Thyroid gland (tissue), 4 donors: ENCODE measurements around the gene PATJ.

Experiments used
- CTCF ChIP-seq, 6 experiments: fragments of 200-600 bp in 3 of 6; fragments of 450-650 bp in 3 of 6; sonication (generic) in 3 of 6; IDR thresholded peaks; one replicate each; pipeline ENCODE4 v1.5.1; 2016 to 2019; ENCODE audit warnings: antibody characterized with exemption in 6 of 6, mild to moderate bottlenecking in 2 of 6, inconsistent platforms in 1 of 6, moderate library complexity in 1 of 6
- POLR2A ChIP-seq, 2 donors: fragments of 450-650 bp; IDR thresholded peaks; one replicate each; pipeline ENCODE4 v1.6.1; 2017; ENCODE audit warnings: antibody characterized with exemption in 2 of 2, mild to moderate bottlenecking in 2 of 2, moderate library complexity in 1 of 2

GRCh38 chr1:61968869-61969268 is 226.6 kb downstream of the PATJ start:
- TF ChIP-seq CTCF (IDR thresholded peaks at IDR 0.05): no peak
- TF ChIP-seq POLR2A (IDR thresholded peaks at IDR 0.05): no peak
